GM18861 (cell line): ENCODE data around the gene PRR35.

Experiments used
- ATAC-seq: cut with Tn5 transposase; IDR thresholded peaks from one replicate; pipeline ENCODE4 v1.9.1; 2021; ENCODE audit not compliant: unreplicated experiment

Gene PRR35

DNA sequence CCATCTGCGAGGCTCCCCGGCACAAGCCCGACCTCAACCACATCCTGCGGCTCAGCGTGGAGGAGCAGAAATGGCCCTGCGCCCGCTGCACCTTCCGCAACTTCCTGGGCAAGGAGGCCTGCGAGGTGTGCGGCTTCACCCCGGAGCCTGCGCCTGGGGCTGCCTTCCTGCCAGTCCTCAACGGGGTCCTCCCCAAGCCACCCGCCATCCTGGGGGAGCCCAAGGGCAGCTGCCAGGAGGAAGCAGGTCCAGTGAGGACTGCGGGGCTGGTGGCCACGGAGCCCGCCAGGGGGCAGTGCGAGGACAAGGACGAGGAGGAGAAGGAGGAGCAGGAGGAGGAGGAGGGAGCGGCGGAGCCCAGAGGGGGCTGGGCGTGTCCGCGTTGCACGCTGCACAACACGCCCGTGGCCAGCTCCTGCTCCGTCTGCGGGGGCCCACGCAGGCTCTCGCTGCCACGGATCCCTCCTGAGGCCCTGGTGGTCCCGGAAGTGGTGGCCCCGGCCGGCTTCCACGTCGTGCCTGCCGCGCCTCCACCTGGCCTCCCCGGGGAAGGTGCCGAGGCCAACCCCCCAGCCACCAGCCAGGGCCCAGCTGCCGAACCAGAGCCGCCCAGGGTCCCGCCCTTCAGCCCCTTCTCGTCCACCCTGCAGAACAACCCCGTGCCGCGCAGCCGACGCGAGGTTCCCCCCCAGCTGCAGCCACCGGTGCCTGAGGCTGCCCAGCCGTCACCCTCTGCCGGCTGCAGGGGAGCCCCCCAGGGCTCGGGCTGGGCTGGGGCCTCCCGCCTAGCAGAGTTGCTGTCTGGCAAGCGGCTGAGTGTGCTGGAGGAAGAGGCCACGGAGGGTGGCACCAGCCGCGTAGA, 13.1 kb upstream of the PRR35 start:
- ATAC-seq: no peak

DNA sequence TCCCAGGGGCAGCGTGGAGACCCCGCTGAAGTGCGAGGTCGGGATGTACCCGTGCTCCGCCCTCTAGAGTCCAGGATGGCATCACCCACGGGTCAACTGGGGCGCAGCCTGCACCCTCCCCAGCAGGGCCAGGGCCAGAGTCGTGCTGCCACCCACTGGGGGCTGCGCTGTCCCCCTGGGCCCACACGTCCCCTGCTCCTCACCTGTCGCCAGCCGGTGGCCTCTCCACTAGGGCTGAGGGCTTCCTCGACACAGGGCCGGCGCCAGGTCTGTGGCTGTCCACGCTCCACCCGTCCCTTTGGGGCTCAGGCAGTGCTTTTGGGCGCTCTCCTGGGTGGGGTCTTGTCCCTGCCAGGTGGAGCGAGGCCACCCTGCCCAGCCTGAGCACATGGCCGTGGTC, 11.6 kb upstream of the PRR35 start:
- ATAC-seq: no peak

DNA sequence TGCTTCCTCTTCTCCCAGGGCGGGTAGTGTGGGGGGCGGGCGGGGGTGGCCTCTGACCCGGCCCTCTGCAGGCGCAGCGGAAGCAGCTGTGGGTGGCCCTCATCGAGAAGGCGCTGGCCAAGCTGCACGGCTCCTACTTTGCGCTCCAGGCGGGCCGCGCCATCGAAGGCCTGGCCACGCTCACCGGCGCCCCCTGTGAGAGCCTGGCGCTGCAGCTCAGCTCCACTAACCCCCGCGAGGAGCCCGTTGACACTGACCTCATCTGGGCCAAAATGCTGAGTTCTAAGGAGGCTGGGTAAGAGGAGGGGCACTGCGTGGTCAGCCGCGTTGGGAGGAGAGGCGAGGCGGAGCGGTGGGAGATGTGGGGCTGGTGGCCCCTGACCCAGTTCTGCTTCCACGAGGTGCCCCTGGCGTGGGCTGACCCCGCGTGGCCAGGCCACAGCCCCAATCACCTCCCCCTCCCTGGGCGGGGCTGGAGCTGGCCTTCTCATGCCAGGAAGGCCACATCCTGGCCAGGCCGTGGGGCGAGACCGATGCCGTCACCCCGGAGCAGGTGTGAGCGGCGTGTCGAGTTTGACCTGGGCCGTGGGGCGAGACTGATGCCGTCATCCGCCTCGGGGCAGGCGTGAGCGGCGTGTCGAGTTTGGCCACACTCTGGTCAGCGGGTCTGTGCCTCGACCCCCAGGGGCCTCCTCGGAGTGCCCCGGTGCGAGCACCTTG, 10.5 kb upstream of the PRR35 start:
- no peak for ATAC-seq

DNA sequence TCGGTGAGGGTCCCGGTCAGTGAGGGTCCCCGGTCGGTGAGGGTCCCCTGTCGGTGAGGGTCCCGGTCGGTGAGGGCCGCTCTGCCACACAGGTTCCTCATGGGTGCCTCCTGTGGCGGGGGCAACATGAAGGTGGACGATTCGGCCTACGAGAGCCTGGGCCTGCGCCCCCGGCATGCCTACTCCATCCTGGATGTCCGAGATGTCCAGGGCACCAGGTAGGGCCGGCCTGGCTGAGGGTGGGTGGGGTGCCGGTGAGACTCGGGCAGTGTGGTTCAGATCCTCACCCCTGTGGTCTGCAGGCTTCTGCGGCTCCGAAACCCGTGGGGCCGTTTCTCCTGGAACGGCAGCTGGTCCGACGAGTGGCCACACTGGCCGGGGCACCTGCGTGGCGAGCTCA, 9.0 kb upstream of the PRR35 start:
- no peak for ATAC-seq

DNA sequence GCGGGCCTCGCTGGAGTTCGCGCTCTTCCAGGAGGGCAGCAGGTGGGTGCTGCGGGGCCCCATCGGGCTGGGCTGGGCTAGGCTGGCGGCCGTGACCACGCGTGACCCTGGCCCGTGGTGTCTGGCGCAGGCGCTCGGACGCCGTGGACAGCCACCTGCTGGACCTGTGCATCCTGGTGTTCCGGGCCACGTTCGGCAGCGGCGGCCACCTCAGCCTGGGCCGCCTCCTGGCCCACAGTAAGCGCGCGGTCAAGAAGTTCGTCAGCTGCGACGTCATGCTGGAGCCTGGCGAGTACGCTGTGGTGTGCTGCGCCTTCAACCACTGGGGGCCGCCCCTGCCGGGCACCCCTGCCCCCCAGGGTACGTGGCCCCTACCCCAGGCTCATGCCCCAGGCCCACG, 8.0 kb upstream of the PRR35 start:
- ATAC-seq: no peak

DNA sequence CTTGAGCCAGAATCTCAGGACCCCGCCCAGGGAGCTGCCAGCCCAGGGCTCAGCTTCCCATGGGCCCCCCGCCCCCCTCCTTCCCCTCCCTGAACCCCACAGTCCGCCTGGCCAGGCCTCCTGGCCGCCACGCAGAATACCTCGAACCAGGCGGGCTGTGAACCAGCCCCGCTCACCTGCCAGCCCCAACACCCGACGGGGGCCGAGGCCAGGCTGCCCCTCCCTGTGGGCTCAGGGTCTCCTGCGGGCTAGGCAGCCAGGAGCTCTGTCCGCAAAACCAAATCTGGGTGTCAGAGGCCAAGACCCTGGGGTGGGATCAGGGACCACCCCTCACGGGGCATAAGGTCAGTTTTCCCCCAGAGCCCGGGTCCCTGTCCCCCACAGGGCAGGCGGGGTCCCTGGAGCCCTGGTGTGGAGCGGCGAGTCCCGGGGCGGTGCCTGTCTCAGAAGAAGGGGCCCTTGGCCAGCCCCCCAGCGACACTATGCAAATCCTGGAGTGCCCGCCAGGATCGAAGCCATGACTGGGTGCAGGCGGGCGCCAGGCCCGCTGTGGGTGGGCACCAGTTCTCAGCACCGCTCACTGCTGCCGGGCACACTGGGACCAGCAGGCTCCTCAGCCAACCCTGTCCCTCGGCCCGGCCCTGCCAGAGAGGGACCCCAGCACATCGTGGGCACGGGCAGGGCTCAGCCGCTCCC, 6.4 kb upstream of the PRR35 start:
- no peak for ATAC-seq

DNA sequence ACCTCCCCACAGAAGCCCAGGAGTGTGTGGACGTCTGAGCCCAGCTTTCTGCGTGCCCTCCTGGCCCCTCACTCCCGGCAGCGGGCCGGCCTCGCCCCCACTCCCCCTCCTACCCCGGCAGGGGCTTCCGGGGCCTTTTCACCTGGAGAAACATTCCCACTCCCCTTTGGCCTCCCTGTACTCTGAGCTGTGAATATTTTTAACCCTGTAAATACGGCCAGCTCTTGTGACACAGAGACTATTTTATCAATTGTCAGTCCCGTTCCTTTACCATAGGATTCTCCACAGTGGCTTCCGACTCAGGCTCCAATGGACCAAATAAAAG, 5.9 kb upstream of the PRR35 start:
- no peak for ATAC-seq

DNA sequence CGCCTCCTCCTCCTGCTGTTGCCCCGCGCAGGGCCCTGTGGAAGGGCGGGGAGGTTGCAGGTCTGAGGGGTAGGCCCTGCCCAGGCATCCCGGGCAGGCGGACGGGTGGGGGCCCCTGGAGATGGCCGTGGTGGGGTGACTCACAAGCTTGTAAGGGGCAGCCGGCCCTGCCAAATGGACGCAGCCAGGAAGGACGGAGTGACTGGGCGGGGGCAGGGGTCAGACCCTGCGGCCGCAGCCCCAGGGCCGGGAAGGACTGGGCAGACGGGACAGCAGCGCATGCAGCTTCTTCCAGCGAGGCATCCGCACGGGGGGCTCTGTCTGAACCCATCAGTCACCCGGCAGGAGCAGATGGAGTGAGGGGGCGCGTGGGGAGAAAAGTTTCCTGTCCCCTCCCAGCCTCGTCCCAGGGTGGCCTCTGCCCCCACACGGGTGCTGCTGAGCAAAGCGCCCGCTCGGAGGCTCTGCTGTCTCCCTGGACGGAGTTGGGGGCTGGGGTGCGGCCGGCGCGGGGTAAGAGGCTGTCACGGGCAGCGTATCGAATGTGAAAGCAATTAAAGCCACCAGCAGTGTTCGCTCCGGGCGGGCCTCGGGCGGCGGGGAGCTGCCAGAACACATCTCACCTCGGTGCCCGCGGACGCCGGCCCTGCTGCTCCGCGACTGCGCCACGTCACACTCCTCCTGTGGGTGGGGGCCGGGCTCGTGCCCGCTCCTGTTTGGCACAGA, 5.4 kb upstream of the PRR35 start:
- no peak for ATAC-seq

DNA sequence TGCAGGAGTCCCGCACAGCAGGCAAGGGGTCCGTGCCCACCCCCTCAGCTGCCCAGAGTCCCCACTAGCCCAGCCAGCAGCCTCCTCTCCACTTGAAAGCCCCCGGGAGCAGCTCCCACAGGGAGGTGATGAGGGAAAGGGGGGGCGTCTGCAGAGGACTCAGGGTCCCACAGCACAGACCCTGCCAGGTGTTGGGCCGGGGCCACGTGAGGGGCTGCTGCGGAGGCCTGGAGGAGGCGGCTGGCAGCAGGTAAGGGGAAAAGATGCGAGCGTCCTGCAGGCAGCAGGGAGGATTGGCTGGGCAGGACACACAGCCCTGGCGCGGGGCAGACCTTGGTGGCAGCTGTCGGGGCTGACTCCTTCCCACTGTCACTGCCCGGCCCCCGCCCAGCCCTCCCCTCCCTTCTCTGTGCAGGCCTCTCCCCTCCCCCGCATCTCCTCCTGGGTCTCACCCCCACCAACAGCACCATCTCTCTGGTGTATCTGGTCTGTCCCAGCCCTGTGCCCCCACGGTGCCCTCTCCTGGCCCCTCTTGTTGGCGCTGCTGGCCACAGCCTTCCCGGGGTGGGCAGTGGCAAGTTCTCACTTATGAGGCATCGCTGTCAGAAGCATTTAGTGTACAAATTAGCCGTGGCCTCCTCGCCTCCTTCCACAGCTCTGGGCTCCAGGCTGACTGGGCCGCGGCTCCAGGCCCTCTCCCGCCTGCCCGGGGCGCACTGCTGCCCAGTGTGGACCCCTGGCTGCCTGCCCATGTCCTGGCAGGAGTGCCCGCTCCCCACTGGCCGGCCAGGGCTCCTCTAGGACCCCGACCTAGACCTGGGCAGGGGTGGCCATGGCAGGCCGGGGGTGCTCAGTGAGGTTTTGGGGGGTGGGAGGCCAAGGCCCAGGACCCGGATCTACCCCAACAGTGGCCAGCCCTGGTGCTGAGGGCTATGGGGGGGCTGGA, 4.4 kb upstream of the PRR35 start:
- no peak for ATAC-seq

DNA sequence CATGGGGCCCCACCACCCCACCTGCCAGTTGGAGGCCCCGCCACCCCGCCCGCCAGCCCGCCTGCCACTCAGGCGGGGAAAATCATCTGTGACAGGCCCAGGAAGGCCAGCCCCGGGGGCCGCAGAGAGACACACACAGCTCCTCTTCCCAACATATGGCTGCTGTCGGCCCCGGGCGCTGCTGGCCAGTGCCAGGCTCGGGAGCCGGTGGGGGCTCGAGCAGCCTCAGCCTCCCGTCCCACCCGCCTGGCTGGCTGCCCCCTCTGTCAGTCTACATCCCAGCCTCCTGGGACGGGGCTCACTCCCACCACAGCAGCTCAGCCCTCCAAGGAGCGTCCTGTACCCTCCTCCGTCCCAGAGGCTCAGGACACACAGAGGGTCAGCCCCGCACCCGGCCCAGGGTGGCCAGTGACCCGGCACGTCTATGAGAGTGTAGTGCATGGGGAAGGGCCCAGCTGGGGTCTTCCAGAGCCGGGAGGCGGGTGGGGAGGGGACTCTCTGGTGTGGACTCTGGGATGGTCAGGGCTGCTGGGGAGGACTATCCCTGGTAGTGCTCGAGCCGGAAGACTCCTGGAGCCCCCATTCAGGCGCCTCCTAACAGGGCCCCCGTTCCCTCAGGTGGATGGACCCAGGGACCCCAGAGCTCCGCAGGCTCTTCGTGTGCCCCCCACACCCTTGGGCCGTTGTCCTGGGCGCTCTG, 3.6 kb upstream of the PRR35 start:
- ATAC-seq: no peak

DNA sequence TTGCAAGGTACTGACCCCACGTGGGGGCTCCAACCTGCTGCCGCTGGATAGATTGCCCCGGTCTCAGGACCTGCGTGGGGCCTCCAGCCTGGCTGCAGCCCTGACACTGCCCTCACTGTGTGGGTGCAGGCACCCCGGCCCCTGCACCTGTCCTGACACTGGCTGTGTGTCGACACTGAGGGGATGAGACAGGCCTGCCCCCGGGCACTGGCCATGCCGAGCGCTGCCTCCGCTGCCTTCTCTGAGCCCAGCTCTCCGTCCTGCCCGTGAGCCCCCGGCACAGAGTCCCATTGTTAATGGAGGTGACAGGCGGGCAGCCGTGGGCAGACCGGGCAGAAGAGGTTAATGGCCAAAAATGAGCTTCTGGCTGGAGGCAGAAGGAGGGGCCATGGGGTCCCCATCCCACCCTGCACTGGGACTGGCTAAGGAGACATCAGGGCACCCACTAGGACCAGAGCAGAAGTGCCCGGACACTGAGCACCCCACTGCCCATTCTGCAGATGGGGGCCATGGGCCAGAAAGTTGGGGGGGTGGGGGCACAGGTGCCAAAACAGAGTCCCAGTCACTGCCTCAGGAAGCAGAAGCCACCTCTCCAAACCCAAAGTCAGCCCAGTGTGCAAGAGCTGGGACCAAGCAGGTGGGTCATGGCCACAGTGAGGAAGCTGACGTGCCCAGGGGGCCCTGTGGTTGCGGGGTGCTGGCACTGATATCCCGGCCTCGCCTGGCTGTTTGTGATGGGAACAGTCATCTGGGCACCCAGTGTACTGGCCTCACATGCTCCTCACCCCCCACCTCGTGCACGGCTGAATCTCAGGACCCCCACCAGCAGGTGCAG, 2.5 kb upstream of the PRR35 start:
- no peak for ATAC-seq

DNA sequence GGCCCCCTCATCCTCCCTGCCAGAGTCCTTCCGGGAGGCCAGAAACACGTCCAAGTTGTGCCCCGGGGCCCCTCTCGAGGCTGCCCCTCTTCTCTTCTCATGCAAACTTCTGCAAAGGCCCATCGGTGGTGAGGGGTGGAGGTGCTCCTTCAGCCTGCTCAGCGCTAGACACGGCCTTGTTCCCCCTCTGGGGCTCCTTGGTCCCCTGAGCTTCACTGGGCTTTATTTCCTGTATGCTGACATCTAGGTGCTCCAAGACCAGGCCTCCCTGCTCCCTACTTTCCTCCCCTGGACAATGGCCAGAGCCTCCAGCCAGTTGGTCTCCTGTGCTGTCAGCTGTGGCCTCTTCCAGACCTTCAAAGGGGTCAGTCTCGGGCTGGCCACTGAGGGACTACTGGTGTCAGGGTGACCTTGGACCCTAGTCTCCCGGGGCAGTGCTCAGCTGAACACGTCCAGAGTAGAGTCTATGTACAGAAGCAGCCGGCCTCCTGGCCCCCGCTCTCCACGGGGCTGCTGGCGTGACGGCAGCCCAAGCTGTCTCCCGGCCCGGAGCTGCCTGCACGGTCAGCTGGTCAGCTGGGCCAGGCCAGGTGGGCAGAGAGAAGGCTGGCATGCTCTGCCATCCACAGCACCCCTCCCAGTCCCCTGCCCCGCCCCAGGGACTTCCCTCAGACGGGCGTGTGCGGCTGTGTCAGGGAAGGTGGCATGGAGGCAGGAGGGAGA, 1.7 kb upstream of the PRR35 start:
- ATAC-seq: no peak

DNA sequence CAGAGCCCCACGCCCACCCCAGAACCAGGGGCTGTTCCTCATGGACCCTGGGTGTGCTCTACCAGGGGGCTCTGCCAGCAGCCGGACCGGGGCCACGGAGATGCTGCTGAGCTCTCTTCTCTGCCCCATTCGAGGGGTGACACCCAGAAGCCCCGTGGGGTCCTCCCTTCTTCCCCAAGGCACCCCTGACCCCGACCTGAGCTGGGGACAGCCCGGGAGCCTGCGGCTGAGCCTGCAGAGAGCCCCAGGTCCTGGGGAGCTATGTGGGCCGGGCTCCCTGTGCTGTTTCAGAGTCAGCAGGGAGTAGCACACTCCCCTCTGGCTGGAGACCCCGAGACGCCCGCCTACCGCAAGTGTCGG, 1.2 kb upstream of the PRR35 start:
- ATAC-seq: no peak

DNA sequence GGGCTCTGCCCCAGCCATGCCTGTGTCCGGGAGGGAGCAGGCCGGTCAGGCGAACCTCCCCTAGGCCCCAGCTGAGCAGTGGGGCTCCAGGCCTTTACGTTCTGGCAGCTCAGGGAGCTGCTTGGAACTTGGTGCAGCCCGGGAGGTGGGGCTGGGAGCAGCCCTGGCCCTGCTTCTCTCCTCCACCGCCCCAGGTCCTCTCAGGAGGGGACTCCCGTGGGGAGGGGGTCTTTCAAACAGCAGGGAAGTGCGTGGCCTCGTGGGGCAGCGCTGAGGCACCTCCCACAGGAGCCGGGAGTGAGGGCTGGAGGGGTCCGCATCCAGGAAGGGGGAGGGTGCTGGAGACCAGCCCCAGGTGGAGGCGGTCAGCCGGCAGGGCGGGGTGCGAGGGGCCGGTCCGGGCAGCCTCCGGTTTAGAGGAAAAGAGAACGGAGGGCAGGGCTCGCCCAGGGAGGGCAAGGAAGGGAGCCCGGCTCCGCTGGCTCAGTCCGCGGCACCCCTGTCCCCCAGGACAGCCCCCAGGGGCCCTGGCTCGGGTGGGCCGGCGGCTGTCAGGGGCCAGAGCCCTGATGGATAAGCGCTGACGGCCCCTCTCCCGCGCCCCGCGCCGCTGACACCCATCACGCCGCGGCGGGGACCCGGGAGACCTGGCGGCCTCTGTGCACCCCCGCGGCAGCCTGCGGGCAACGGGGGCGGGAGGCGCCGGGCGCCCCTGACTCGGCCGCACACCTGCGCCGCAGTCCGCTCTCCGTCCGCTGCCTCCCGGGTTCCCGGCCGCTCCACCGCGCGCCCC, 587 bp upstream of the PRR35 start:
- ATAC-seq: no peak

DNA sequence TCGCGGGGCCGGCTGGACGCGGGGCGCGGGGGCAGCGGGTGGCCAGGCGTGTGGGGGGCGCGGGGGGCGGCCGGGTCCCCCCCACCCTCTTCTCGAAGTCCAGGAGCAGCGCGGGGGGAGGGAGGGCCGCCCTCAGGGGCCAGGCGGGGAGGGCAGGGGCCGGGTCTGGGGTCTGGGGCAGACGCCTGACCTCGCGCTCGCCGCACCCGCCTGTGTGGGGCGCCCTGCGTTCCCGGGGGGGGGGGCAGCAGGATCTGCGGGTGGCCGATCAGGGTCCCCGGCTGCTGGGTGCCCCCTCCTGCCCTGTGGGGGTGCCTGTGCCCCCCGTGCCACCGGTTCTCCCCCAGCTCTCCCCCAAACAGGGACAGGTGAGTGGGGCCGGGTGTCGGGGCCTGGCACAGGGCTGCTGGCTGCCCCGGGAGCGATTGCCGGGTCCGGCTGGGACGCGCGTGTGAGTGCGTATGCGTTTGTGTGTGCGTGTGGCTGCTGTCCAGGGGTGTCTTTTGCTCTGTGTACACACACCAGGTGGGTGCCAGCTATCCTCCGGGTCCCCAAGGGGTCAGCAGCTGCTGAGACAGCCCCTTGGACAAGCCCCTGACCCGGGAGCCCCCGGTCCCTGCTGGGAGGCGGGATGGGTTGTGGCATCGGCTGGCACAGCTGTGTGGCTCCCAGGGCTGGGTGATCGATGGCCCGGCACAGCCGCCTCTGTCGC, 663 bp downstream of the PRR35 start:
- ATAC-seq: no peak

DNA sequence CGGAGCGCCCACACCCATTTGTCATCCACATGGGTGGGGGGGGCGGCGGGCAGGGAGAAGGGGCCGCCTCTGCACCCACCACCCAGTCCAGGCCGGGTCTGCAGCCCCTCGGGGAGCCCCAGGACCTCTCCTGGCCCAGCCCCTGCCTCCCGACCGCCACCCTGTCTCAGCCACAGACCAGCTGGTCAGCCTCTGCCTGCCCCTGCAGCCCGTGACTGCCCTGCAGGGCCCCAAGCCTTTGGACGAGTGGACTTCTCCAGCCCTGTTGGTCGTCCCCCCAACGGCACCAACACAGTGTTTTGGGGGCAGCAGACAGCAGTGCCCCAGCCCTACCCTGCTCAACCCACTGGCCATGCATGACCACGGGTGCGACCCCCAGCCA, 1.2 kb downstream of the PRR35 start:
- no peak for ATAC-seq
